Testis (tissue), 2 donors: ENCODE measurements around the gene ZDBF2.

Source experiments
- POLR2A ChIP-seq: fragments of 450-650 bp; IDR thresholded peaks from one replicate; pipeline ENCODE4 v1.6.1; 2017; ENCODE audit warnings: antibody characterized with exemption, mild to moderate bottlenecking, moderate library complexity
- TF ChIP-seq, protein P1 (sequence below), 3 experiments: fragments of 450-650 bp in 2 of 3; fragments of 200-600 bp in 1 of 3; sonication (generic) in 1 of 3; IDR thresholded peaks; one replicate each; pipeline ENCODE4 v1.5.1; 2016 to 2019; ENCODE audit warnings: antibody characterized with exemption in 3 of 3, mild to moderate bottlenecking in 2 of 3, moderate library complexity in 1 of 3

- TF ChIP-seq, protein P1, sequence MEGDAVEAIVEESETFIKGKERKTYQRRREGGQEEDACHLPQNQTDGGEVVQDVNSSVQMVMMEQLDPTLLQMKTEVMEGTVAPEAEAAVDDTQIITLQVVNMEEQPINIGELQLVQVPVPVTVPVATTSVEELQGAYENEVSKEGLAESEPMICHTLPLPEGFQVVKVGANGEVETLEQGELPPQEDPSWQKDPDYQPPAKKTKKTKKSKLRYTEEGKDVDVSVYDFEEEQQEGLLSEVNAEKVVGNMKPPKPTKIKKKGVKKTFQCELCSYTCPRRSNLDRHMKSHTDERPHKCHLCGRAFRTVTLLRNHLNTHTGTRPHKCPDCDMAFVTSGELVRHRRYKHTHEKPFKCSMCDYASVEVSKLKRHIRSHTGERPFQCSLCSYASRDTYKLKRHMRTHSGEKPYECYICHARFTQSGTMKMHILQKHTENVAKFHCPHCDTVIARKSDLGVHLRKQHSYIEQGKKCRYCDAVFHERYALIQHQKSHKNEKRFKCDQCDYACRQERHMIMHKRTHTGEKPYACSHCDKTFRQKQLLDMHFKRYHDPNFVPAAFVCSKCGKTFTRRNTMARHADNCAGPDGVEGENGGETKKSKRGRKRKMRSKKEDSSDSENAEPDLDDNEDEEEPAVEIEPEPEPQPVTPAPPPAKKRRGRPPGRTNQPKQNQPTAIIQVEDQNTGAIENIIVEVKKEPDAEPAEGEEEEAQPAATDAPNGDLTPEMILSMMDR (IDR thresholded peaks at IDR 0.05) = peak; percentile 42 to 55 (median 49)
- no peak for TF ChIP-seq POLR2A
Measured at GRCh38 chr2:206260188-206261012, 14.1 kb upstream of the ZDBF2 start.
